IMR-90 (cell line): ENCODE data around the gene NSD2.

Experiments used
- BHLHE40 ChIP-seq: fragments of 150-350 bp; IDR thresholded peaks from 2 replicates; pipeline ENCODE4 v1.6.1; 2016; ENCODE audit warnings: mild to moderate bottlenecking, low read depth, low read length
- CEBPB ChIP-seq: IDR thresholded peaks from 2 replicates; pipeline ENCODE4 v1.6.1; 2012; ENCODE audit warnings: low read depth, low read length, improper control_type of control experiment
- CHD1 ChIP-seq: IDR thresholded peaks from 2 replicates; pipeline ENCODE4 v1.6.1; 2012; ENCODE audit warnings: low read depth, low read length, improper control_type of control experiment
- CTCF ChIP-seq: conservative IDR thresholded peaks from 2 replicates; pipeline ENCODE4 v1.5.1; 2012; ENCODE audit warnings: mild to moderate bottlenecking, low read depth, low read length, improper control_type of control experiment
- ELK1 ChIP-seq: fragments of 150-350 bp; IDR thresholded peaks from 2 replicates; pipeline ENCODE4 v1.6.1; 2016; ENCODE audit warnings: low read depth, mild to moderate bottlenecking, low read length, moderate library complexity, borderline replicate concordance
- MXI1 ChIP-seq: IDR thresholded peaks from 2 replicates; pipeline ENCODE4 v1.6.1; 2012; ENCODE audit warnings: low read depth, mild to moderate bottlenecking, low read length, moderate library complexity, borderline replicate concordance
- POLR2A ChIP-seq: IDR thresholded peaks from 2 replicates; pipeline ENCODE4 v1.6.1; 2012; ENCODE audit warnings: mild to moderate bottlenecking, low read depth, low read length
- RFX5 ChIP-seq: IDR thresholded peaks from 2 replicates; pipeline ENCODE4 v1.8.0; 2012; ENCODE audit warnings: low read depth, mild to moderate bottlenecking, low read length, moderate library complexity
- SMC3 ChIP-seq: fragments of 150-350 bp; IDR thresholded peaks from 2 replicates; pipeline ENCODE4 v1.6.1; 2016; ENCODE audit warnings: low read depth, mild to moderate bottlenecking, antibody characterized with exemption, low read length, moderate library complexity
- USF2 ChIP-seq: fragments of 150-350 bp; IDR thresholded peaks from 2 replicates; pipeline ENCODE4 v1.6.1; 2017; ENCODE audit warnings: mild to moderate bottlenecking, antibody characterized with exemption, low read length, low read depth

- TF ChIP-seq CTCF, result no peak
- no peak for TF ChIP-seq POLR2A
- no peak for TF ChIP-seq BHLHE40
- no peak for TF ChIP-seq CEBPB
- TF ChIP-seq CHD1, result no peak
- TF ChIP-seq ELK1, result no peak
- no peak for TF ChIP-seq USF2
- no peak for TF ChIP-seq RFX5
- no peak for TF ChIP-seq SMC3
- TF ChIP-seq MXI1, result no peak
Observed at GRCh38 chr4:1900624-1901023, 29.4 kb downstream of the NSD2 start.
